ENCODE data around the gene TAAR8. TPM values are rescaled to one million over a fixed set of nuclear protein-coding genes. Genes with fewer than 3 reads are reported as not detected.

Gene TAAR8
- total and polyA plus RNA-seq, 2 of the 13 experiments (the other 11 are each of a cell fraction or from before 2014, with no cell fraction given): 0.07 TPM; not detected in 1

- DNase-seq (ENCODE audit: low spot score): no peak
- BruUV-seq (replicated peaks): no TSS peak
- intact Hi-C loops (cut with micrococcal nuclease; ENCODE audit: unreplicated experiment): no loop called here
- Histone ChIP-seq H2AFZ (ENCODE audit: low read length) (no peak within 1 kb of the TSS), H3K4me1 (ENCODE audit: insufficient read depth, low read length) (no peaks in the 10 kb centered on the region), H3K27ac (ENCODE audit: extremely low read length, insufficient read depth, low read length) (no peak within 1 kb of the TSS), H4K20me1 (ENCODE audit: insufficient read depth, low read length) (no peaks in the 10 kb centered on the region; the same call in 1 of the 2 replicates), H3K4me3 (replicated peaks in 1 of 3; ENCODE audit: insufficient read depth in 1 of 3, low read depth in 2 of 3, low read length in 3 of 3) (no peak within 1 kb of the TSS), H3K27me3 (ENCODE audit: control insufficient read depth in 1 of 2, insufficient read depth in 2 of 2, low read length in 2 of 2) (no peaks in the 10 kb centered on the region; a peak in 1 of 5 replicates), H3K4me2 (ENCODE audit: low read depth, low read length) (no peak within 1 kb of the TSS), H3K9me3 (ENCODE audit: low read length) (no peaks in the 10 kb centered on the region), H3K79me2 (ENCODE audit: insufficient read depth, low read length) (no peaks in the 10 kb centered on the region), H3K36me3 (replicated peaks in 1 of 2; ENCODE audit: control insufficient read depth in 1 of 2, insufficient read depth in 2 of 2, low read length in 2 of 2) (no peaks in the 10 kb centered on the region), H3K9ac (ENCODE audit: insufficient read depth, low read depth, low read length) (no peak within 1 kb of the TSS)
- 51% methylated on average over 15 of the region's 15 CpGs for WGBS (ENCODE audit: low lambda C conversion rate)
- CTCF ChIA-PET (ENCODE audit: low intra/inter-chr PET ratio, low total read pairs): no interaction called here
- no peak for ATAC-seq
- POLR2A ChIA-PET: no interaction called here
- in situ Hi-C loops (cut with HindIII; ENCODE audit: extremely low pct_ligation_motif_present, low pct_unique_long_range_greater_than_20kb): no loop called here
- TF ChIP-seq ZNF18 (CRISPR knock-in tag; IDR thresholded peaks at IDR 0.05; ENCODE audit: insufficient replicate concordance) (no peak), SMYD3 (CRISPR knock-in tag; IDR thresholded peaks at IDR 0.05) (no peak), HNF4G (IDR thresholded peaks at IDR 0.05; ENCODE audit: borderline replicate concordance, low read depth, low read length) (no peak), HNF4G (CRISPR knock-in tag; IDR thresholded peaks at IDR 0.05; ENCODE audit: borderline replicate concordance, low read depth) (no peak), MAX (IDR thresholded peaks at IDR 0.05) (no peak), ZEB1 (IDR thresholded peaks at IDR 0.05; ENCODE audit: insufficient replicate concordance, low read depth) (no peak), ZNF24 (IDR thresholded peaks at IDR 0.05) (no peak), PRPF4 (IDR thresholded peaks at IDR 0.05; ENCODE audit: low read depth, low read length, poor library complexity, severe bottlenecking) (no peak), ZNF879 (CRISPR knock-in tag; IDR thresholded peaks at IDR 0.05) (no peak), HIVEP1 (CRISPR knock-in tag; IDR thresholded peaks at IDR 0.05) (no peak), ETV6 (CRISPR knock-in tag; conservative IDR thresholded peaks at IDR 0.05) (no peak), TFDP2 (CRISPR knock-in tag; IDR thresholded peaks at IDR 0.05) (no peak), FOSL1 (CRISPR knock-in tag; IDR thresholded peaks at IDR 0.05; ENCODE audit: borderline replicate concordance) (no peak)
- no peak for FAIRE-seq
These were observed 17.8 kb downstream of the TAAR8 start, which contains the start of gene TAAR6 for GRCh38 chr6:132570221-132570777. Gene TAAR6 (plus strand): TSS chr6:132570322. CDS start chr6:132570322, 0 bp downstream.

Measured in HepG2 (cell line).